Measurements from ENCODE around the gene ZMIZ2.
"Not testable (repeated sequence)": the region's sequence is repeated elsewhere in the genome, so short reads cannot be mapped to it uniquely, and the experiment has no call there.

The ZMIZ2 gene

GRCh38 chr7:44712012-44712411 lies 36.6 kb upstream of the ZMIZ2 start:
- H3K27me3 ChIP-seq (ENCODE audit: control insufficient read depth, insufficient read depth, low read length) = no peaks in the 10 kb centered on the region
- H3K9ac ChIP-seq (ENCODE audit: low read length) = no peak overlapping the region
- peaks cover 5% of the 10 kb centered on the region for H3K4me1 ChIP-seq (ENCODE audit: control insufficient read depth, insufficient read depth, low read length)
- H3K36me3 ChIP-seq (ENCODE audit: control insufficient read depth, insufficient read depth, low read length) = peaks cover 11% of the 10 kb centered on the region
- H3K9me3 ChIP-seq (ENCODE audit: control insufficient read depth, low read length) = no peaks in the 10 kb centered on the region
- H3K4me3 ChIP-seq (ENCODE audit: low read length) = no peak overlapping the region

- Histone ChIP-seq H3K9ac (ENCODE audit: low read length) (no peak overlapping the region), H3K36me3 (ENCODE audit: control insufficient read depth, insufficient read depth, low read length) (peaks cover 4% of the 10 kb centered on the region), H3K27me3 (ENCODE audit: control insufficient read depth, insufficient read depth, low read length) (no peaks in the 10 kb centered on the region), H3K4me1 (ENCODE audit: control insufficient read depth, insufficient read depth, low read length) (peaks cover 5% of the 10 kb centered on the region), H3K9me3 (ENCODE audit: control insufficient read depth, low read length) (no peaks in the 10 kb centered on the region), H3K4me3 (ENCODE audit: low read length) (no peak overlapping the region)
Measured at GRCh38 chr7:44713141-44713540, 35.5 kb upstream of the ZMIZ2 start.

DNA sequence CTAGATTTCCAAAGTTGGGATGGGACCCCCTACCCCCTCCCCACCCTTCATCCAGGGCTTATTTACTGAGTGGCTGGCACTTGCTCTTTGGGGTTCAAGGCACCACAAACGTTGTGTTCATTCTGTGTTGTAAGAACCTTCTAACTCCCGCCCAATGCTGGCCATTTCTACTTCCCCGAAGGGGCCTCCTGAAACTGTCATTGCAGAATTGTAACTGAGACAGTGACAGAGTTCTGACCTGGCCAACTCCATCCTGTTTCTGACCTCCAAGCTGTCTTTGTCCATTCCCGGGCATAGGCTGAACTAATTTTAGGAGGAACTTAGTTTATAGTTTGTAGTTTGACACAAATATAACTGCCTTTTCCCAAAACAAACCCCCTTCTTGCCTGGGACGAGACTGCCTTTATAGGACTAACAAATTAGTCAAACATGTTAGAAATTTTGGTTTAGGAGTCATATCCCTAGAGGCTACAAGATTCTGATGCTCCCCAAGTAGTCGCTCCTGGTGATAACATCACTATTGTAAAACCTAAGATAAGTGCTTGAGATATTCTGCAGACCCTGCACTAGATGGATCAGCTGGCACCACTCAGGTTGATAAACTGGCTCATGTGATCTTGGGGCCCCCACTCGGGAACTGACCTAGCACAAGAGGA lies 34.8 kb upstream of the ZMIZ2 start:
- Histone ChIP-seq H3K36me3 (ENCODE audit: control insufficient read depth, insufficient read depth, low read length) (no peaks in the 10 kb centered on the region), H3K27me3 (ENCODE audit: control insufficient read depth, insufficient read depth, low read length) (no peaks in the 10 kb centered on the region), H3K9ac (ENCODE audit: low read length) (no peak overlapping the region), H3K4me1 (ENCODE audit: control insufficient read depth, insufficient read depth, low read length) (peaks cover 5% of the 10 kb centered on the region), H3K9me3 (ENCODE audit: control insufficient read depth, low read length) (no peaks in the 10 kb centered on the region), H3K4me3 (ENCODE audit: low read length) (no peak overlapping the region)

DNA sequence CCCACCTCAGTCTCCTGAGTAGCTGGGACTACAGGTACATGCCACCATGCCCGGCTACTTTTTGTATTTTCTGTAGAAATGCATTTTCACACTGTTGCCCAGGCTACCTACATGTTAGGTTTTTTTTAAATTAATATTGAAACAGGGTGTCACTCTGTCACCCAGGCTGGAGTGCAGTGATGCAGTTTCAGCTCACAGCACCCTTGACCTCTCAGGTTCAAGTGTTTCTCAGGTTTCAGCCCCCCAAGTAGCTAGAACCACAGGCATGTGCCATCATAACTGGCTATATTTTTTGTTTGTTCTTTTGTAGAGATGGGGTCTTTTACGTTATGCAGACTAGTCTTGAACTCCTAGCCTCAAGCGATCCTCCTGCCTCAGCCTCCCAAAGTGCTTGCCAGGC lies 32.4 kb upstream of the ZMIZ2 start:
- no peaks in the 10 kb centered on the region for H3K27me3 ChIP-seq (ENCODE audit: control insufficient read depth, insufficient read depth, low read length)
- H3K36me3 ChIP-seq (ENCODE audit: control insufficient read depth, insufficient read depth, low read length) = no peaks in the 10 kb centered on the region
- no peaks in the 10 kb centered on the region for H3K9me3 ChIP-seq (ENCODE audit: control insufficient read depth, low read length)
- H3K4me1 ChIP-seq (ENCODE audit: control insufficient read depth, insufficient read depth, low read length) = peaks cover 5% of the 10 kb centered on the region
- no peak overlapping the region for H3K4me3 ChIP-seq (ENCODE audit: low read length)
- no peak overlapping the region for H3K9ac ChIP-seq (ENCODE audit: low read length)

GRCh38 chr7:44720301-44720700 lies 28.3 kb upstream of the ZMIZ2 start:
- Histone ChIP-seq H3K36me3 (ENCODE audit: control insufficient read depth, insufficient read depth, low read length) (no peaks in the 10 kb centered on the region), H3K27me3 (ENCODE audit: control insufficient read depth, insufficient read depth, low read length) (no peaks in the 10 kb centered on the region), H3K9me3 (ENCODE audit: control insufficient read depth, low read length) (no peaks in the 10 kb centered on the region), H3K4me1 (ENCODE audit: control insufficient read depth, insufficient read depth, low read length) (no peaks in the 10 kb centered on the region), H3K4me3 (ENCODE audit: low read length) (no peak overlapping the region), H3K9ac (ENCODE audit: low read length) (no peak overlapping the region)

DNA sequence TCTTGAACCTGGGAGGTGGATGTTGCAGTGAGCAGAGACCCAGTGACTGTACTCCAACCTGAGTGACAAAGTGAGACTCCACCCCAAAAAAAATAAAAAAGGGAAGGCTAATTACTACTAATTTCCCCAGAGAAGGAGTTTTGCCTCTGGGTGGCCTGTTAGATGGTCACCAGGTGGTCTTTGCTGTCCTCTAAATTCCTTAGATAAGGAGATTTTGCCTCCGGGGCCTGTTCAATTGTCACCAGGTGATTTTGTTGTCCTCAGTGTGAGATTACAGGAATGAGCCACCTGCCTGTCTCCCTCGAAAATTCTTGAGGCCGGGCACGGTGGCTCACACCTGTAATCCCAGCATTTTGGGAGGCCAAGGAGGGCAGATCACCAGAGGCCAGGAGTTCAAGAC lies 24.4 kb upstream of the ZMIZ2 start:
- no peak overlapping the region for H3K4me3 ChIP-seq (ENCODE audit: low read length)
- no peaks in the 10 kb centered on the region for H3K27me3 ChIP-seq (ENCODE audit: control insufficient read depth, insufficient read depth, low read length)
- peaks cover 13% of the 10 kb centered on the region for H3K4me1 ChIP-seq (ENCODE audit: control insufficient read depth, insufficient read depth, low read length)
- H3K36me3 ChIP-seq (ENCODE audit: control insufficient read depth, insufficient read depth, low read length) = no peaks in the 10 kb centered on the region
- H3K9ac ChIP-seq (ENCODE audit: low read length) = no peak overlapping the region
- H3K9me3 ChIP-seq (ENCODE audit: control insufficient read depth, low read length) = no peaks in the 10 kb centered on the region

GRCh38 chr7:44726250-44726649 lies 22.4 kb upstream of the ZMIZ2 start:
- H3K9me3 ChIP-seq (ENCODE audit: control insufficient read depth, low read length); H3K9ac ChIP-seq (ENCODE audit: low read length); H3K36me3 ChIP-seq (ENCODE audit: control insufficient read depth, insufficient read depth, low read length); H3K27me3 ChIP-seq (ENCODE audit: control insufficient read depth, insufficient read depth, low read length); H3K4me3 ChIP-seq (ENCODE audit: low read length): not testable (repeated sequence)
- H3K4me1 ChIP-seq (ENCODE audit: control insufficient read depth, insufficient read depth, low read length) = peaks cover 13% of the 10 kb centered on the region

- H3K4me1 ChIP-seq (ENCODE audit: control insufficient read depth, insufficient read depth, low read length) = peaks cover 13% of the 10 kb centered on the region
- H3K9me3 ChIP-seq (ENCODE audit: control insufficient read depth, low read length) = no peaks in the 10 kb centered on the region
- no peaks in the 10 kb centered on the region for H3K36me3 ChIP-seq (ENCODE audit: control insufficient read depth, insufficient read depth, low read length)
- no peaks in the 10 kb centered on the region for H3K27me3 ChIP-seq (ENCODE audit: control insufficient read depth, insufficient read depth, low read length)
- no peak overlapping the region for H3K4me3 ChIP-seq (ENCODE audit: low read length)
- no peak overlapping the region for H3K9ac ChIP-seq (ENCODE audit: low read length)
Measured at GRCh38 chr7:44727158-44727936, 21.3 kb upstream of the ZMIZ2 start.

GRCh38 chr7:44727937-44728262 lies 20.7 kb upstream of the ZMIZ2 start:
- no peaks in the 10 kb centered on the region for H3K27me3 ChIP-seq (ENCODE audit: control insufficient read depth, insufficient read depth, low read length)
- H3K9me3 ChIP-seq (ENCODE audit: control insufficient read depth, low read length) = no peaks in the 10 kb centered on the region

GRCh38 chr7:44729949-44730590 lies 18.6 kb upstream of the ZMIZ2 start:
- H3K9ac ChIP-seq (ENCODE audit: low read length) = no peak overlapping the region
- no peaks in the 10 kb centered on the region for H3K9me3 ChIP-seq (ENCODE audit: control insufficient read depth, low read length)
- H3K36me3 ChIP-seq (ENCODE audit: control insufficient read depth, insufficient read depth, low read length) = no peaks in the 10 kb centered on the region
- no peaks in the 10 kb centered on the region for H3K27me3 ChIP-seq (ENCODE audit: control insufficient read depth, insufficient read depth, low read length)
- peaks cover 13% of the 10 kb centered on the region for H3K4me1 ChIP-seq (ENCODE audit: control insufficient read depth, insufficient read depth, low read length)
- H3K4me3 ChIP-seq (ENCODE audit: low read length) = no peak overlapping the region

More at GRCh38 chr7:44727937-44728262, 20.7 kb upstream of the ZMIZ2 start:
- Histone ChIP-seq H3K9ac (ENCODE audit: low read length) (no peak overlapping the region), H3K4me3 (ENCODE audit: low read length) (no peak overlapping the region), H3K4me1 (ENCODE audit: control insufficient read depth, insufficient read depth, low read length) (peaks cover 13% of the 10 kb centered on the region), H3K36me3 (ENCODE audit: control insufficient read depth, insufficient read depth, low read length) (no peaks in the 10 kb centered on the region)

DNA sequence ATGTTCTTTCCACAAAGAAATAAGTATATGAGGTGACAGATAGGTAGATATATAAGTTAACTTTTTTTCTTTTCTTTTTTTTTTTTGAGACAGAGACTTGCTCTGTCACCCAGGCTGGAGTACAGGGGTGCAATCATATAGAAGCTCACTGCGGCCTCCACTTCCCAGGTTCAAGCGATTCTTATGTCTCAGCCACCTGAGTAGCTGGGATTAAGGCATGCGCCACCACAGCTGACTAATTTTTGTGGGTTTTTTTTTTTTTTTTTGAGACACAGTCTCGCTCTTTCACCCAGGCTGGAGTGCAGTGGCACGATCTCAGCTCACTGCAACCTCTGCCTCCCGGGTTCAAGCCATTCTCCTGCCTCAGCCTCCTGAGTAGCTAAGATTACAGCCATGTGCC lies 15.7 kb upstream of the ZMIZ2 start:
- not testable (repeated sequence) for H3K4me1 ChIP-seq (ENCODE audit: control insufficient read depth, insufficient read depth, low read length); H3K27me3 ChIP-seq (ENCODE audit: control insufficient read depth, insufficient read depth, low read length); H3K4me3 ChIP-seq (ENCODE audit: low read length); H3K36me3 ChIP-seq (ENCODE audit: control insufficient read depth, insufficient read depth, low read length); H3K9me3 ChIP-seq (ENCODE audit: control insufficient read depth, low read length); H3K9ac ChIP-seq (ENCODE audit: low read length)

- Histone ChIP-seq H3K9me3 (ENCODE audit: control insufficient read depth, low read length) (no peaks in the 10 kb centered on the region), H3K27me3 (ENCODE audit: control insufficient read depth, insufficient read depth, low read length) (no peaks in the 10 kb centered on the region), H3K4me1 (ENCODE audit: control insufficient read depth, insufficient read depth, low read length) (no peaks in the 10 kb centered on the region), H3K4me3 (ENCODE audit: low read length) (no peak overlapping the region), H3K36me3 (ENCODE audit: control insufficient read depth, insufficient read depth, low read length) (no peaks in the 10 kb centered on the region), H3K9ac (ENCODE audit: low read length) (no peak overlapping the region)
Measured at GRCh38 chr7:44733708-44734481, 14.8 kb upstream of the ZMIZ2 start.

All from mucosa of stomach (tissue), 1 donor.